ENCODE results near the gene PLP1. TPM values are rescaled to one million over a fixed set of nuclear protein-coding genes. Genes with fewer than 3 reads are reported as not detected.

PLP1 gene
- total RNA-seq, 1 donor from 2014 or later = 0.46 TPM

DNA sequence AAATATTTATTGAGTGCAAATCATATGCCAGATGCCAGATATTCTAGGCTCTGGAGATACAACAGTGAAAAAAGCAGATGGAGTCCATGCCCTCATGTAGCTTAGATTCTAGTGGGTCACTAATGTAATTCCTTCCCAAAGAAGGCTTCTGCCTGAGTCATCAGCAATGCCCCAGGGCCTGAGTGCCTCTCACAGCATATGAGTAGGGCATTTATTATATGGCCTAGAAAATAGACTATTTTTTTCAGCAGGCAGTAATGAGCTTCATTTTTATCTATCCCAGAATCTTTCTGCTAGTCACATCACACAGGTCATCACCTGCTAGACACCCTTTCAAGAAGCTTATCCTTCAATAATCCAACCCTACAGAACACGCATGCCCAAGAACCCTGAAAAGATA is 43.6 kb upstream of the PLP1 start:
- DNase-seq (ENCODE audit: low spot score, unreplicated experiment) = no peak
- Mint-ChIP-seq H3K9me3 (ENCODE audit: low read depth) (no peaks in the 10 kb centered on the region), H3K27me3 (peaks cover 35% of the 10 kb centered on the region), H3K36me3 (ENCODE audit: insufficient read depth) (no peaks in the 10 kb centered on the region), H3K4me3 (ENCODE audit: low read depth) (no peak overlapping the region), H3K27ac (no peak overlapping the region), H3K4me1 (ENCODE audit: low read depth) (no peaks in the 10 kb centered on the region)
- TF ChIP-seq, protein P1, sequence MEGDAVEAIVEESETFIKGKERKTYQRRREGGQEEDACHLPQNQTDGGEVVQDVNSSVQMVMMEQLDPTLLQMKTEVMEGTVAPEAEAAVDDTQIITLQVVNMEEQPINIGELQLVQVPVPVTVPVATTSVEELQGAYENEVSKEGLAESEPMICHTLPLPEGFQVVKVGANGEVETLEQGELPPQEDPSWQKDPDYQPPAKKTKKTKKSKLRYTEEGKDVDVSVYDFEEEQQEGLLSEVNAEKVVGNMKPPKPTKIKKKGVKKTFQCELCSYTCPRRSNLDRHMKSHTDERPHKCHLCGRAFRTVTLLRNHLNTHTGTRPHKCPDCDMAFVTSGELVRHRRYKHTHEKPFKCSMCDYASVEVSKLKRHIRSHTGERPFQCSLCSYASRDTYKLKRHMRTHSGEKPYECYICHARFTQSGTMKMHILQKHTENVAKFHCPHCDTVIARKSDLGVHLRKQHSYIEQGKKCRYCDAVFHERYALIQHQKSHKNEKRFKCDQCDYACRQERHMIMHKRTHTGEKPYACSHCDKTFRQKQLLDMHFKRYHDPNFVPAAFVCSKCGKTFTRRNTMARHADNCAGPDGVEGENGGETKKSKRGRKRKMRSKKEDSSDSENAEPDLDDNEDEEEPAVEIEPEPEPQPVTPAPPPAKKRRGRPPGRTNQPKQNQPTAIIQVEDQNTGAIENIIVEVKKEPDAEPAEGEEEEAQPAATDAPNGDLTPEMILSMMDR (IDR thresholded peaks at IDR 0.05; ENCODE audit: unreplicated experiment) = no peak

DNA sequence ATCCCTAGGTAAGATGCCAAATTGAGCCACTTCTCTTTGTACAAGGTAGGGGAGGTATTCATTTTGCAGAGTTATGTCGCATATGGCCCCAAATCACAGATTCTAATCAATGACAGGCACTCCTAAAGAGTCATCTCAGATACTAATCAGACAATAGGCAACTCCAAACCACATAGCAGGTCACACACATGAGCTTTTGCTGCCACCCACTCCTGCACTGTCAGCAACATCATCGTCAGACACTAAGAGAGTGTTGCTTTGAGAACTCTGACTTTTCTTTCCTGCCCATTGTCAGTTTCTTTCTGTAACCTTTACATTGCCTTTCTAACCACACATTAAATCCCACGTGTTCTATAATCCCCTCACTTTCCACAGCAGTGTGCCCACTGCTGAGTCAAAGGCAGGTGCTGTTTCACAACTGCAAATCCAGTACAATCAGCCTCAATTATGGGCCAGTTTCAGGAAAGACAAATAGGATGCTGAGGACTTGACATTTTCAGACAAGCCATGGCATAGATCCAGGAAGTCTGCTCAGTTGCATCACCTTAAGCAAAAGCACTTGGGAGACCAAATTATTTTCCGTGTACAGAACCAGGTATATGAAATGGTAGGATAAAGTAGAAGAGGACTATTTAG is 42.4 kb upstream of the PLP1 start:
- Mint-ChIP-seq H3K36me3 (ENCODE audit: insufficient read depth) (no peaks in the 10 kb centered on the region), H3K4me1 (ENCODE audit: low read depth) (no peaks in the 10 kb centered on the region), H3K9me3 (ENCODE audit: low read depth) (no peaks in the 10 kb centered on the region), H3K27me3 (peaks cover 26% of the 10 kb centered on the region), H3K4me3 (ENCODE audit: low read depth) (no peak overlapping the region), H3K27ac (no peak overlapping the region)
- DNase-seq (ENCODE audit: low spot score, unreplicated experiment) = no peak
- TF ChIP-seq, protein P1 (IDR thresholded peaks at IDR 0.05; ENCODE audit: unreplicated experiment) = no peak

DNA sequence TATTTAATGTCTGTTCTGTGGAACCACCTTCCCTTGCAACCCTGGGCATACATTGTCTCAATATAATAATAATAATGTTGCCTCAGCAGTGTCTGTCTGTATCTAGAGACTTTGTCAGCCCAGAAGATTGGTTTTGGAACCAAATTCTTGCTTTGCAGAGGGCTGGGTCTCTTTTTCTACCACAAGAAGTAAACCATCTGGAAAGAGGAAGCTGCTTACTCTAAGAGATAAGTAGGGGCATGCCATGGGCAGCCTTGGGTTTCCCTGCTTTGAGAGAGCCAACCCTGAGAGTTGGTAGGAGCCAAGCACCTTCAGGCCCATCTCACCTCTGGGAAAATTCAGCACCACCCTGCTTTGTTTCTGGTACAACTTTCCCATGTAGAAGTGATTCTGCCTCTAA is 38.9 kb upstream of the PLP1 start:
- DNase-seq (ENCODE audit: low spot score, unreplicated experiment) = no peak
- Mint-ChIP-seq H3K27me3 (peaks cover 4% of the 10 kb centered on the region), H3K4me3 (ENCODE audit: low read depth) (no peak overlapping the region), H3K9me3 (ENCODE audit: low read depth) (no peaks in the 10 kb centered on the region), H3K36me3 (ENCODE audit: insufficient read depth) (no peaks in the 10 kb centered on the region), H3K4me1 (ENCODE audit: low read depth) (no peaks in the 10 kb centered on the region), H3K27ac (no peak overlapping the region)
- TF ChIP-seq, protein P1 (IDR thresholded peaks at IDR 0.05; ENCODE audit: unreplicated experiment) = no peak

DNA sequence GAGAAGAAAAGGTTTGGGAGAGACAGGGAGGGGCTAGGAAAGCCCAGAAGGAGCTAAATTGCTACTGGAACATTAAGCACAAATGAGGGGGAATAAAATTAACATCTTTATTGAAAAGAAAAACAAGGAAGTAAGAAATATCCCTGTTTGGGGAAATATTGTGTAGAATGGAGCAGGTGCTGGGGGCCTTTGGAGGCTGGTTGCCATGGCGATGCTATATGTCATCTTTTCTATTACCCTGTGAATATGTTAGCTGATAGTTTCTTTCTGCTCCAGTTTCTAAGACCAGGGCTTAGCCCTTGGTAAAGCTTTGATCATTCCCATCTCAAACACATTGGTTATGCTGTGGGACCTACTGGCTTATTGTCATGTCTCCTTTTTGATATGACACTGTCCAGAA is 37.2 kb upstream of the PLP1 start:
- Mint-ChIP-seq H3K9me3 (ENCODE audit: low read depth) (no peaks in the 10 kb centered on the region), H3K4me1 (ENCODE audit: low read depth) (no peaks in the 10 kb centered on the region), H3K4me3 (ENCODE audit: low read depth) (no peak overlapping the region), H3K36me3 (ENCODE audit: insufficient read depth) (no peaks in the 10 kb centered on the region), H3K27me3 (peaks cover 2% of the 10 kb centered on the region), H3K27ac (no peak overlapping the region)
- DNase-seq (ENCODE audit: low spot score, unreplicated experiment) = no peak
- TF ChIP-seq, protein P1 (IDR thresholded peaks at IDR 0.05; ENCODE audit: unreplicated experiment) = no peak

DNA sequence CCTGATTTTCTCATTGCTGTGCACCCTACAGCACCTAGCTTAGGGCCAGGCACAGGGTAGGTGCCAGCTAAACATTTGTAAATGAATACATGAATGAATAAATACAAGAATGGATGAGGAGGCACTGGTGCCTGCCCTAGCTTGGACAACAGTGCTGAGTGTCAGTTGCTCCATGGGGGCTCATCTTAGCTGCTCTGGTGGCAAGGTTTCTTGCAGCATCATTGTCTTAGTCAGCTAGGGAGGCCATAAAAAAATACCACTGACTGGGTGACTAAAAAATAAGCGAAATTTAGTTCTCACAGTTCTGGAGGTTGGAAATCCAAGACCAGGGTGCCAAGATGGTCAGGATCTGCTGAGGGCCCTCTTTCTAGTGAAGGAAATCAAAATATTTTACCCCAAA is 34.8 kb upstream of the PLP1 start:
- Mint-ChIP-seq H3K9me3 (ENCODE audit: low read depth) (no peaks in the 10 kb centered on the region), H3K4me3 (ENCODE audit: low read depth) (no peak overlapping the region), H3K27me3 (no peaks in the 10 kb centered on the region), H3K4me1 (ENCODE audit: low read depth) (no peaks in the 10 kb centered on the region), H3K27ac (no peak overlapping the region), H3K36me3 (ENCODE audit: insufficient read depth) (no peaks in the 10 kb centered on the region)
- DNase-seq (ENCODE audit: low spot score, unreplicated experiment) = no peak
- TF ChIP-seq, protein P1 (IDR thresholded peaks at IDR 0.05; ENCODE audit: unreplicated experiment) = no peak

Data from progenitor cell of endocrine pancreas (in vitro differentiated cells).